ENCODE measurements around the gene TBCE.
A peak's percentile ranks its signal among the peaks of the same experiment; 100 is the strongest.
"Not testable (repeated sequence)": the region's sequence is repeated elsewhere in the genome, so short reads cannot be mapped to it uniquely, and the experiment has no call there.

Gene TBCE

GRCh38 chr1:235457856-235458255, 90.6 kb downstream of the TBCE start:
- DNase-seq, result not testable (repeated sequence)

GRCh38 chr1:235460770-235461169, 93.5 kb downstream of the TBCE start:
- no peak for DNase-seq

- no peak for DNase-seq
These were observed 94.7 kb downstream of the TBCE start for GRCh38 chr1:235461954-235462353.

GRCh38 chr1:235462832-235463231, 95.6 kb downstream of the TBCE start:
- not testable (repeated sequence) for DNase-seq

- no peak for DNase-seq
These were observed 97.8 kb downstream of the TBCE start for GRCh38 chr1:235465066-235465465.

- no peak for DNase-seq
These were observed 100.8 kb downstream of the TBCE start for GRCh38 chr1:235468004-235468403.

GRCh38 chr1:235468970-235469369, 101.7 kb downstream of the TBCE start:
- DNase-seq, result peak; percentile 13 to 78

GRCh38 chr1:235469897-235470296, 102.7 kb downstream of the TBCE start:
- not testable (repeated sequence) for DNase-seq

- no peak for DNase-seq
These were observed 103.7 kb downstream of the TBCE start for GRCh38 chr1:235470741-235471439.

- DNase-seq, result no peak
These were observed 106.6 kb downstream of the TBCE start for GRCh38 chr1:235473806-235474205.

GRCh38 chr1:235483090-235483489, 115.9 kb downstream of the TBCE start:
- DNase-seq, result no peak

- DNase-seq, result no peak
These were observed 118.3 kb downstream of the TBCE start for GRCh38 chr1:235485558-235485957.

- DNase-seq, result no peak
These were observed 119.1 kb downstream of the TBCE start for GRCh38 chr1:235486321-235486720.

- DNase-seq, result no peak
These were observed 124.4 kb downstream of the TBCE start for GRCh38 chr1:235491644-235492043.

- DNase-seq, result no peak
These were observed 127.3 kb downstream of the TBCE start for GRCh38 chr1:235494531-235494930.

GRCh38 chr1:235495030-235495429, 127.8 kb downstream of the TBCE start:
- no peak for DNase-seq

GRCh38 chr1:235495551-235495950, 128.3 kb downstream of the TBCE start:
- DNase-seq, result no peak

GRCh38 chr1:235500971-235501540, 133.8 kb downstream of the TBCE start:
- DNase-seq, result no peak
